Adipocyte (in vitro differentiated cells): Measurements from ENCODE around the gene EFCAB8.

Source experiments
- DNase-seq: peaks from one replicate; pipeline ENCODE4 v3.0.0-alpha.2; 2015; ENCODE audit warnings: low read depth
- H3K27me3 ChIP-seq: replicated peaks from 2 replicates; pipeline ENCODE4 v1.7.0; 2013; ENCODE audit warnings: mild to moderate bottlenecking, low read length, moderate library complexity; ENCODE audit not compliant: control insufficient read depth, insufficient read depth
- H3K36me3 ChIP-seq: 2 replicates; pipeline ENCODE4 v1.7.0; 2013; ENCODE audit warnings: low read length, mild to moderate bottlenecking, moderate library complexity; ENCODE audit not compliant: control insufficient read depth, insufficient read depth, severe bottlenecking
- H3K4me1 ChIP-seq: 2 replicates; pipeline ENCODE4 v1.7.0; 2013; ENCODE audit warnings: mild to moderate bottlenecking, low read length, moderate library complexity; ENCODE audit not compliant: control insufficient read depth, insufficient read depth
- H3K4me3 ChIP-seq: 2 replicates; pipeline ENCODE4 v1.7.0; 2013; ENCODE audit warnings: mild to moderate bottlenecking, low read length, moderate library complexity
- H3K9ac ChIP-seq: 2 replicates; pipeline ENCODE4 v1.7.0; 2013; ENCODE audit warnings: mild to moderate bottlenecking, low read length, moderate library complexity
- H3K9me3 ChIP-seq: 2 replicates; pipeline ENCODE4 v1.7.0; 2013; ENCODE audit warnings: mild to moderate bottlenecking, low read length, moderate library complexity; ENCODE audit not compliant: control insufficient read depth

Gene EFCAB8

DNA sequence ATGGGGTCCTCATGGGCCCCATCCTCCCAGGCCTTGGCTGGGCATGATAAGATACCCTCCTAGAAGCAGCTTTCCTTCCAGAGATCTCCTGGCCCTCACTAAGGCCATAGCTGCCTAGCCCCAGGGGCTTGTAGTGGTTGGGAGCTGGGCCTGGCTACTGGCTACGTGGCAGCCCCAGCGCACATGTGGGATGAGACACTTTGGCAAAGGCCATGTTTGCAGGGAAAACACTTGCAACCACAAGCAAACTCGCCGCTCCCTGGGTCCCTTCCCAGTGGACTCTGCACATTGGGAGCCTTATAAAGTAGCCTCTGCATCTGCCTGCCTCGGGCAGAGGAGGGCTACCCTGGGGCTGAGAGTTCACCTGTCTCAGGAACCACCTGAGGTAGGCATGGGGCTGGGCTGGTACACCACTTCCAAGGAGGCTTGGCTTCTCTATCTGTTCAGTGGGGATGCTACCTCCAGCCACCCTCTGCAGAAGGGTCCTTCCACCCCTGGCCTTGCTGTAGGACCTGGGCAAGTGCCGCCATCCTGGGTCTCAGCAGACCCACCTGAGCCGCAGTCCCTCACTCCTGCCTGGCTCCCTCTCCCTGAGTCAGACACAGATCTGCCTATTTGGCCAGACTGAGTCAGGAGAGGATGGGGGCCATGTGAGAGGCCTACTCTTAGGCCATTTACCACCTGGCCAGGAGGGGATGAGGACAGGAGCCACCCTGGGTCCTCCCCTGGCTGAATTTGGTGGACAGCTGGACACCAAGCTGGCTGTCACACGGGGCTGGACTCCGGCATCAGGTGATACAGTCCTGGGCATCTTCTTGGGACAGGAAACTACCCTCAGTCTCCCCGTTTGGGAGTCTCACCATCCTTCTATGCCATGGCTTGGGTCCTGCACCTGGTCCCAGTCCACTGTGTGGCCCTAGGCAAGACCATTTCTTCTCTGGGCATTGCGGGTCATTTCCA lies 148.9 kb downstream of the EFCAB8 start, which contains the start of gene BPIFB2:
Gene BPIFB2 (plus strand): TSS at position 329 of the 960 bp plus-strand sequence. CDS start 871 bp downstream, outside the sequence.
- no peak for DNase-seq
- H3K4me1 ChIP-seq: no peaks in the 10 kb centered on the region
- no peaks in the 10 kb centered on the region for H3K36me3 ChIP-seq
- H3K27me3 ChIP-seq: peaks cover 48% of the 10 kb centered on the region
- peaks cover 6% of the 10 kb centered on the region for H3K9me3 ChIP-seq
- no peak within 1 kb of the TSS for H3K4me3 ChIP-seq
- no peak within 1 kb of the TSS for H3K9ac ChIP-seq

DNA sequence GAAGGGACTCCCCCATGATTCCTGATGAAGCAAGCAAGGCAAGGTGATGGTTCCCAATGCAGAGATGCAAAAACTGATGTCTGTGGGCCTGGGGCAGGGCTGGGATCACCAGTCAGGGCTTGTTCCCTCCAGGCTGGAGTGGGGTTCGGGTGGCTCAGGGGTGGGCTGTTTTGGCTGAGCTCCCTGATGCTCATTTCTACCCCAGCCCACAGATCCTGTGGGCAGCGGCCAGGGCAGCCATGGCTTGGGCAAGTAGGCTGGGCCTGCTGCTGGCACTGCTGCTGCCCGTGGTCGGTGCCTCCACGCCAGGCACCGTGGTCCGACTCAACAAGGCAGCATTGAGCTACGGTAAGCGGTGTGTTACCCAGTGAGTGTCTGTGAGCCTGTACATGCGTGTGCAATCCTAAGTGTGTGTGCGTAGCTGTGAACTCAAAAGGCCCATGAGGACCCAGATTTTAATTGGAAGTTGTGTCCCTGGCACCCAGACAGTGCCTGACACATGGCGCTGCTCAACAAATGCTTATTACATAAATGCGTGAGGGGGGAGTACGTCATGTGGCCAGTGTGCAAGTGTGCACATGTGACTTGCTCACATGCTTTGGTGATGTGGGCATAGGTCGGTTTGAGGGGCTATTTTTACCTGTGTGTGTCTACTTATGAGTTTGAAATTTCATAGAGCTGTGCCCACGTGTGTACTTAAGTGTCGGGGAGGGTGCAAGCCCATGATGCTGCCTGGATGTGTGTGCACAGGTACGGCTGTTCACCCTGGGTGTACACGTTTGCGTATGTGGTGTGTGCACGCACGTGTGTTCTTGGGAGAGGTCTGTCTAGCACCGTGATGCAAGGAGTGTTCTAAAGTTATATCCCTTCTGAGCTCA lies 149.9 kb downstream of the EFCAB8 start:
- H3K9me3 ChIP-seq: peaks cover 6% of the 10 kb centered on the region
- H3K4me3 ChIP-seq: no peak overlapping the region
- no peak overlapping the region for H3K9ac ChIP-seq
- DNase-seq: no peak
- no peaks in the 10 kb centered on the region for H3K4me1 ChIP-seq
- H3K27me3 ChIP-seq: peaks cover 55% of the 10 kb centered on the region
- H3K36me3 ChIP-seq: no peaks in the 10 kb centered on the region

DNA sequence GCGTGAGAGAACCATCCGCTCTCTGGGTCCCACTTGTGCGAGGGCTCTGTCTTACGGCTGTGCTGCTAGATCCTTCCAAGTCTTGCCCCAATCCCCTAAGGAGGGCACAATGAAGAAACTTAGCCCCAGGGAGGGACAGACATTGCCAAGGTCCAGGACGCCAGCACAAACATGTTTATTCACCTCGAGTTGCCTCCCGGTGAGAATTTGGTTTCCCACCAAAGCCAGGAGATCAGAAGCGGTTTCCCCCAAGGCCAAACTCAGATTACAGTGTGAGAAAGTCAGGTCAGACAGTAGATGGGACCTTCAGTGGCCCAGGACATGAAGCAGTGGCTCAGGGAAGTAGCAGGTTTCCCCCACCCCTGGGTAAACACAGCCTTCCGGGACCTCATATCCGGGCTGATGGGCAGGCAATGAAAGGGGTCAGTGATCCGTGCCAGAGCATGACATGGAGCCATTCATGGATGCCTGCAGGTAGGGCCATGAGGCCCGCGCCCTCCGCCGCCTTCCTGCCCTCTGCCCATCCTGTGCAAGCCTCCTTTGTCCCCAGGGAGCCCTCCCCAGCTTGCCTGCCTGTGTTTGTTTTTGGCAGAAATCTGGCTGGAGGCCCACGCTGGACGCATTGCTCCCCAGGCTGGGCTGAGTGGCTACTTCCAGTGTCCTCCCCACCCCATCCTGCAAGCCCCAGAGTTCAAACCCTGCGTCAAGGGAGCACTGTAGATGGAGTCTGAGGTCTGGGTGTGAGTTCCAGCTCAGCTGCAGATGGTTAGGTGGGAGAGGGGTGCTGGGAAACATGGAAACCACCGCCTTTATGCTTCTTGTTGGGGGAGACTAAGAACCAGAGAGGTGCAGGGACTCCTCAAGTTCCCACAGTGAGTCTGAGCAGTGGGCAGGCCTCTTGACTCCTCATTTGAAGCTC lies 150.8 kb downstream of the EFCAB8 start:
- Histone ChIP-seq H3K9me3 (peaks cover 6% of the 10 kb centered on the region), H3K4me3 (no peak overlapping the region), H3K36me3 (no peaks in the 10 kb centered on the region), H3K9ac (no peak overlapping the region), H3K27me3 (peaks cover 62% of the 10 kb centered on the region), H3K4me1 (no peaks in the 10 kb centered on the region)
- no peak for DNase-seq

DNA sequence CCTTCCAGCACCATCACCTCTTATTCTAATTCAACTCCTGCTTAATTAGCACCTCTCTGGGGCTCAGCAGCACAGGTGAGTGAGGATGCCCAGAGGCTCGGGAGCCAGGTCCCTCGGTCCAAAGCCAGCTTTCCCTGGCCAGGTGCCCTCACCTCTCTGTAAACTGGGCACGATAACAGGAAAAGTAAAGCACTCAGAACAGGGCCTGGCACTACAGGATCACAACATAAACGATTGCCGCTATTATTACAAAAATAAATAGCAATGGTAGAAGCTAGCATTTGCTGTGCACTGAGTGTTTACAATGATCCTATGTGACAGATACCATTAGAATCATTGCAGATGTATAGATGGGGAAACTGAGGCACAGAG lies 151.4 kb downstream of the EFCAB8 start:
- DNase-seq: no peak
- Histone ChIP-seq H3K9me3 (peaks cover 4% of the 10 kb centered on the region), H3K4me3 (no peak overlapping the region), H3K4me1 (peaks cover 3% of the 10 kb centered on the region), H3K36me3 (no peaks in the 10 kb centered on the region), H3K9ac (no peak overlapping the region), H3K27me3 (peaks cover 68% of the 10 kb centered on the region)

DNA sequence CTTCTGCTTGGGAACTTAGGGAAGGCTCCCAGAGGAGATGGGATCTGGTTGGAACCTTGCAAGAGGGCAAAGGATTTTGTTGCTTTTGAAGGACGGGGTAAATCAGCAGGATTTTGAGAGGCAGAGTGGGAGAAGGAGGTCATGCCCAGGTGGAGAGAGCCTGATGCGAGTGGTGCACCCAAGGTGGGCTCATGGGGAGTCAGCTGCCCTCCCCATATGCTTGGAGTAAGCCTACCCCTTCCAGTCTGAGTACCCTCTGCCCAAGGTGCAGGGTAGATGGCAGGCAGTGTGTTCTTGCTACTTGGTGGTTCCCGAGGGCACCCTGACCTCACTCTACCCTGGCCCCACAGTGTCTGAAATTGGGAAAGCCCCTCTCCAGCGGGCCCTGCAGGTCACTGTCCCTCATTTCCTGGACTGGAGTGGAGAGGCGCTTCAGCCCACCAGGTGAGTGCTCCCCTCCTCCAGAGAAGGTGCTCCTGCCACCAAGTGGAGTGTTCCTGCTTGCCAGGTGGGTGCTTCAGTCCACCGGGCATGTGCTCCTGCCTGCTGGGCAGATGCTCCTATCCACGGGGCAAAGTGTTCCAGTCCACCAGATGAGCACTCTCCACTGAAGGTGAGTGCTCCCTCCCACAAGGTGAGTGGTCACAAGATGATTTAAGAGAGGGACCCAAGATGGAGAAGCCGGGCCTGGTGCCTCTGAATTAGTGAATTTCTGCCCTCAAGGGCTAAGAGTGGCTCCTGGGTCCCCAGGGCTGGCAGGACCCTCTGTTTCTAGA lies 152.1 kb downstream of the EFCAB8 start:
- DNase-seq: no peak
- Histone ChIP-seq H3K4me3 (no peak overlapping the region), H3K27me3 (peaks cover 75% of the 10 kb centered on the region)

More for the DNA sequence above, 152.1 kb downstream of the EFCAB8 start:
- peaks cover 7% of the 10 kb centered on the region for H3K4me1 ChIP-seq
- H3K9ac ChIP-seq: no peak overlapping the region
- no peaks in the 10 kb centered on the region for H3K9me3 ChIP-seq
- no peaks in the 10 kb centered on the region for H3K36me3 ChIP-seq
